ENCODE measurements around the gene MYH15. TPM values are rescaled to one million over a fixed set of nuclear protein-coding genes. Genes with fewer than 3 reads are reported as not detected.

Gene MYH15
- total RNA-seq, 1 donor from 2014 or later: 0.09 TPM

- Mint-ChIP-seq H3K4me1 (peaks cover 3% of the 10 kb centered on the region), H3K27me3 (no peaks in the 10 kb centered on the region), H3K4me3 (no peak overlapping the region), H3K27ac (no peak overlapping the region), H3K9me3 (no peaks in the 10 kb centered on the region), H3K36me3 (ENCODE audit: low read depth) (no peaks in the 10 kb centered on the region)
- ChIA-PET POLR2A (no interaction called here), CTCF (no interaction called here)
- DNase-seq: no peak
- no peak for ATAC-seq (ENCODE audit: low read depth)
- intact Hi-C loops (cut with micrococcal nuclease): no loop called here
- no peak for TF ChIP-seq CTCF (IDR thresholded peaks at IDR 0.05)
These were observed 69.3 kb downstream of the MYH15 start for GRCh38 chr3:108441071-108441507.

GRCh38 chr3:108438542-108438941 lies 71.9 kb downstream of the MYH15 start:
- no peak for TF ChIP-seq CTCF (IDR thresholded peaks at IDR 0.05)
- no peak for ATAC-seq (ENCODE audit: low read depth)
- peaks cover 2% of the 10 kb centered on the region for H3K36me3 Mint-ChIP-seq (ENCODE audit: low read depth)
- ChIA-PET POLR2A (no interaction called here), CTCF (no interaction called here)
- intact Hi-C loops (cut with micrococcal nuclease): no loop called here
- no peak for DNase-seq
- H3K9me3 Mint-ChIP-seq: peaks cover 2% of the 10 kb centered on the region
- no peak overlapping the region for H3K4me3 Mint-ChIP-seq
- no peaks in the 10 kb centered on the region for H3K27me3 Mint-ChIP-seq
- no peaks in the 10 kb centered on the region for H3K4me1 Mint-ChIP-seq
- H3K27ac Mint-ChIP-seq: no peak overlapping the region

- POLR2A ChIA-PET: interaction anchor here (0.6 to 0.7 kb wide), 2 partner anchors 26 to 44 kb away, joined by 5 read pairs; no protein-coding TSS in a partner anchor
- Mint-ChIP-seq H3K4me3 (no peak overlapping the region), H3K27ac (no peak overlapping the region), H3K27me3 (no peaks in the 10 kb centered on the region), H3K36me3 (ENCODE audit: low read depth) (peaks cover 7% of the 10 kb centered on the region), H3K4me1 (no peaks in the 10 kb centered on the region), H3K9me3 (peaks cover 9% of the 10 kb centered on the region)
- CTCF ChIA-PET: no interaction called here
- intact Hi-C loops (cut with micrococcal nuclease): no loop called here
- TF ChIP-seq CTCF (IDR thresholded peaks at IDR 0.05): no peak
- DNase-seq: no peak
- ATAC-seq (ENCODE audit: low read depth): no peak
These were observed 73.0 kb downstream of the MYH15 start for GRCh38 chr3:108437439-108437838.

- POLR2A ChIA-PET: no interaction called here
- ATAC-seq (ENCODE audit: low read depth): no peak
- no peak for TF ChIP-seq CTCF (IDR thresholded peaks at IDR 0.05)
These were observed 76.5 kb downstream of the MYH15 start for GRCh38 chr3:108433928-108434327.

GRCh38 chr3:108432431-108432830 lies 78.0 kb downstream of the MYH15 start:
- no peak for DNase-seq
- Mint-ChIP-seq H3K27me3 (no peaks in the 10 kb centered on the region), H3K4me3 (no peak overlapping the region), H3K4me1 (peaks cover 6% of the 10 kb centered on the region), H3K36me3 (ENCODE audit: low read depth) (peaks cover 7% of the 10 kb centered on the region), H3K9me3 (peaks cover 9% of the 10 kb centered on the region), H3K27ac (no peak overlapping the region)
- CTCF ChIA-PET: no interaction called here
- intact Hi-C loops (cut with micrococcal nuclease): no loop called here
- POLR2A ChIA-PET: no interaction called here
- no peak for ATAC-seq (ENCODE audit: low read depth)
- TF ChIP-seq CTCF (IDR thresholded peaks at IDR 0.05): no peak

More at GRCh38 chr3:108433928-108434327, 76.5 kb downstream of the MYH15 start:
- H3K4me1 Mint-ChIP-seq: no peaks in the 10 kb centered on the region
- no peaks in the 10 kb centered on the region for H3K27me3 Mint-ChIP-seq
- CTCF ChIA-PET: no interaction called here
- peaks cover 7% of the 10 kb centered on the region for H3K36me3 Mint-ChIP-seq (ENCODE audit: low read depth)
- no peak for DNase-seq
- H3K27ac Mint-ChIP-seq: no peak overlapping the region
- no peak overlapping the region for H3K4me3 Mint-ChIP-seq
- H3K9me3 Mint-ChIP-seq: peaks cover 9% of the 10 kb centered on the region
- intact Hi-C loops (cut with micrococcal nuclease): no loop called here
